ENCODE measurements around the gene TBL3. TPM values are rescaled to one million over a fixed set of nuclear protein-coding genes. Genes with fewer than 3 reads are reported as not detected.

The TBL3 gene
- total RNA-seq, 1 experiment from 2014 or later: 32.0 TPM

DNA sequence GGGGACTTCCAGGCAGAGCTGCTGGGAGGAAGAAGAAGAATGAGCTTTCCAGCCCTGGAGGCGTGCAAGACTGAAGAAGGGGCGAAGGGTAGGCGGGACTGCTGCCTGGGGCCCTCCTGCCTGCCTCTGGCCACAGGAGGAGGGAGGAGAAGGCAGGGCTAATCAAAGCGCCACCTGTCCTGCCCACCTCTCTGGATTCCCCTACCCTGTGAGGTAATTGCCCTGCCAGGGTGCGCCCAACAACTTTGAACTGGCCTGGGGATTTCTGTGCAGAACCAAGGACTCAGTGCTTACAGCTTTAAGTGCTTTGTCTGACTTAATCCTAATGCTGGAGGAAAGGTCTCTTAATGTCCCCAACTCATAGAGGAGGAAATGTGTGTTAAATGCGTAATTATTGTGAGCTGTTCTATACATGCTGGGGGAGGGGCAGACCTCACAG lies 9.6 kb downstream of the TBL3 start, which contains the start of gene NOXO1:
Gene NOXO1 (minus strand): TSS at position 72 of the 439 bp plus-strand sequence. CDS start 290 bp downstream, outside the sequence.
- DNase-seq (ENCODE audit: extremely low read depth, low read depth): no peak

DNA sequence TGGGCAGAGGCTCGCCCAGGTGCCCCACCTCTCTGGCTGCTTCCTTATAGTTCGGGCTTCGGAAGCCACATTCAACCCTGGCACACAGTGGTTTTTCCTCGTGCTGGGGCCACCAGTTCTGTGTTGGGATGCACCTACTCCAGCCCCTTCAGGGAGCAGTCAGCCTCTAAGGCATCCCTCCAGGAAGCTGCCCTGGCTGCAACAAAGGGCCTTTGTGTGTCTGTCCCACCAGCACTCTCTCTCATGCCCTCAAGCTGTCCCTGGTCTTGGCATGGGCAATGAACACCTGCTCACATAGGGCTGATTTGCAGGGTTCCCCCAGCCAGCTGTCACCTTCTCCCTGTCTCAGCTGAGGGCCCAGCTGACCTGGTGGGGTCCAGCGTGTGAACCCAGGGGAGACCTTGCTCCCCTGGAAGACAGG lies 10.2 kb downstream of the TBL3 start:
- DNase-seq (ENCODE audit: extremely low read depth, low read depth): no peak

DNA sequence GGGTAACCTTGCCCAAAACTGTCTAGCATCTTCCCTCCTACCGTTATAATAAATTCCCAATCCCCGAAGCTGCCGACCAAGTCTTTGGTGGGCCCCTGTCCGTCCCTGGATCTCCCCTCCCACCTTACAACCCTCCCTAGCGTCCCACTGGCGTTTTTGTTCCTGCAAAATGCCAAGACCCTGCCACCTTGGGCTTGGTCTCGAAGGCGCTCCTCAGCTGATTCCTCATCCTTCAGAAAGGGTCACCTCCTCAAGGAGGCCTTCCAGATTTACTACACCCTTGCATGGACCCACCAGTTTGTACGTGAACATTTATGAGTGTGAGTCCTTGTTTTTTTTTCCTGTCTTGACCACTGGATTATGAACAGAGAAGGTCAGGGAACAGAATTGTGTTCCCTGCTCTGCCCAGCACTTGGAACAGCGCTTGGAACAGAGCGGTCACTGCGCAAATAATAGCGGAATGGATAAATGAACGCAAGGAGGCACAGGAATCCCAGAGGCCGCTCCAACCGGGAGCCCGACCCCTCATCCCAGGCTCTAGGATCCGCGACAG lies 11.2 kb downstream of the TBL3 start:
- DNase-seq (ENCODE audit: extremely low read depth, low read depth): no peak

DNA sequence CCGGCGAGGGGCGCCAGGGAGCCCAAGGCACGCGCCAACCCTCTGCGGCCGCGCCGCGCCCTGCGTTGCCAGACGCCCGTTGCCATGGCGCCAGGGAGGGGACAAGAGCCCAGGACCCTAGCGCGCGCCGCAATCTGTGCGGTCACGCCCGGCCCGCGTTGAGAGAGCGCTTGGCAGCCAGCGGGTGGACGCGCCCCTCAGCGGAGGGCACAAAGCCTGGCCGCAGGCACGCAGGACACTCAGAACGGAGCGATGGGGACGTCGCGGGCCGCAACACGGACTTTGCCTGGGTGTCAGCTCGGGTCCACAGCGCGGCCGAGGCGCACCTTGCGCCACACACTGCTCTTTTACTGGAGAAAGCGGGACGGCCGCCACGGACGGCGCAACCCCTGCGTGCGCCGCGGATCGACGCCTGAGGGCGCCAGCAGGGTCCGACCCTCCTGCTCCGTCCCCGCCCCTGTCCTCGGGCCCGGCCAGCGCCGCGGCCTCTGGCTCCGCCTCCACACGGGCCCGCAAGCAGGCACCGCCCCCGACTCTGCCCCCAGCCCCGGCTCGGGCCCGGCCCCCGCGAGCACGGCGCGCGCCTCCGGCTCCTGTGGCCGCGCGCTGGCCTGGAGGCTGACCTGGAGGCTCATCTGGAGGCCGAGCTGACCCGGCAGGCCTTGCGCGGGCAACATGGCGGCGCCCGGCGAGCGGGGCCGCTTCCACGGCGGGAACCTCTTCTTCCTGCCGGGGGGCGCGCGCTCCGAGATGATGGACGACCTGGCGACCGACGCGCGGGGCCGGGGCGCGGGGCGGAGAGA lies 11.9 kb downstream of the TBL3 start, which contains the start of gene GFER:
Gene GFER (plus strand): TSS at position 650 of the 803 bp plus-strand sequence. CDS start 26 bp downstream, at position 676.
- peak; percentile 91 for DNase-seq (ENCODE audit: extremely low read depth, low read depth)

DNA sequence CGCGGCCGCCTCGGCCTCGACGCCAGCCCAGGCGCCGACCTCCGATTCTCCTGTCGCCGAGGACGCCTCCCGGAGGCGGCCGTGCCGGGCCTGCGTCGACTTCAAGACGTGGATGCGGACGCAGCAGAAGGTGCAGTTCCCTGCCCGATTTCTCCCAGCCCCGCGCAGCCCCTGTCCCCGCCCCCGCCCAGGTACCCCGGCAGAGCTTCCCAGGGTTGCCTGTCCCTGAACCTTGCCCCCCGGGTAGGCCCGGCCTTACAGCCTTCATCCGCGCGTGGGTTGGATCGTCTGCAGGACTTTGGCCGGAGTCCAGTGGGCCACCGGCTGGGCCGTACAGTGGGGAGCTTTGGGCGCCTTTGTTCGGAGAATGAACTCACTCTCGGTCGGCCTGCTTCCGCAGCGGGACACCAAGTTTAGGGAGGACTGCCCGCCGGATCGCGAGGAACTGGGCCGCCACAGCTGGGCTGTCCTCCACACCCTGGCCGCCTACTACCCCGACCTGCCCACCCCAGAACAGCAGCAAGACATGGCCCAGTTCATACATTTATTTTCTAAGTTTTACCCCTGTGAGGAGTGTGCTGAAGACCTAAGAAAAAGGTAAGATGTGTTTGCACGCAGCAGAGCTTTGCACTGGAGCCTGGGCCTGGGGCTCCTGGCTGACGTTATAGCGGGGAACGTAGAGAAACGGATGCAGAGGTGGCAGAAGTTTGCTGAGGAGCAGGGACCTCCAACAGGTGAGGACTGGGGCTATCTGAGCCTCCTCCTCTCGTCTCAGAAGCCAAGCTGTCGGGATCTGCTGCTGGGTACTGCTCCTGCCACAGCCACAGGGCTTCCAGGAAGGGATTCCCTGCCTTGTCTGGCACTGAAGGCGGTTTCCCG lies 12.7 kb downstream of the TBL3 start:
- DNase-seq (ENCODE audit: extremely low read depth, low read depth): no peak

DNA sequence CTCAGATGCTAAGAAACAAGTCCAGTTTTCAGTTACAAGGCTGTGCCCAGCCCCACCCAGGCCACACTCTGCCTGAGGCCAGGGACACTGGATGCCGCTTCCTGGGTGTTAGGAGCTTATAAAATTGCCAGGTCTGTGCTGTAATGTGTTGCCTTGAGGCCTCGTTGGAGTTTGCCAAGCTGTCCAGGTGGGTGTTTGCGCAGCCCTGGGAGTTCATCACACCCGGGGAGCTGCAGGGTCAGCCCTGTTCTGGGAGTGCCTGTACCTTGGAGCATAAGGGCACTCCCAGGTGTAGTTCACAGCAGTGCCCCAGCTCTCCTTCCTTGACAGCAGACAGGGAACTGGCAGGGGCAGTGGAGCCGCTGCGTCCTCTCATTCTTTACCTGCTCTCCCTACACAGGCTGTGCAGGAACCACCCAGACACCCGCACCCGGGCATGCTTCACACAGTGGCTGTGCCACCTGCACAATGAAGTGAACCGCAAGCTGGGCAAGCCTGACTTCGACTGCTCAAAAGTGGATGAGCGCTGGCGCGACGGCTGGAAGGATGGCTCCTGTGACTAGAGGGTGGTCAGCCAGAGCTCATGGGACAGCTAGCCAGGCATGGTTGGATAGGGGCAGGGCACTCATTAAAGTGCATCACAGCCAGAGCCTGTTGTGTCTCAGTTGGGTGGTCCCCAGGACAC lies 13.8 kb downstream of the TBL3 start:
- DNase-seq (ENCODE audit: extremely low read depth, low read depth): no peak

DNA sequence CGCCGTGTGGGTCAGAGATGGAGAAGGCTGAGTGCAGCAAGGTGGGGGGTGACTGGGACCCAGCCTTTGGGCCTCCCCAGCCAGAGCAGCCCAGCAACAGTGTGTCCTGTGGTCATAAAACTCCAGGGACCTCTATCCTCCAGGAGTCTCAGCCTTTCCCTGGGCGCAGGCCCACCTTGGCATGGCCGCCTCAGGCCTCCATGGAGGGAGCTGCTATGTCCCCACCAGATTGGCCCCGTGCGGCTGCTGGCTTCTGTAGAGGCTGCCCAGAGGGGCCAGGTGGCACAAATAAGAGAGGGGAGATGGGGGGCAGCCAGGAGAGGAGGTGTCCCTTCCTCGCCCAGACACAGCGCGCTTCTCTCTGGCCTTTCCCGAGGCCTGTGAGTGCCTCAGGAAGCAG lies 15.3 kb downstream of the TBL3 start:
- DNase-seq (ENCODE audit: extremely low read depth, low read depth): no peak

DNA sequence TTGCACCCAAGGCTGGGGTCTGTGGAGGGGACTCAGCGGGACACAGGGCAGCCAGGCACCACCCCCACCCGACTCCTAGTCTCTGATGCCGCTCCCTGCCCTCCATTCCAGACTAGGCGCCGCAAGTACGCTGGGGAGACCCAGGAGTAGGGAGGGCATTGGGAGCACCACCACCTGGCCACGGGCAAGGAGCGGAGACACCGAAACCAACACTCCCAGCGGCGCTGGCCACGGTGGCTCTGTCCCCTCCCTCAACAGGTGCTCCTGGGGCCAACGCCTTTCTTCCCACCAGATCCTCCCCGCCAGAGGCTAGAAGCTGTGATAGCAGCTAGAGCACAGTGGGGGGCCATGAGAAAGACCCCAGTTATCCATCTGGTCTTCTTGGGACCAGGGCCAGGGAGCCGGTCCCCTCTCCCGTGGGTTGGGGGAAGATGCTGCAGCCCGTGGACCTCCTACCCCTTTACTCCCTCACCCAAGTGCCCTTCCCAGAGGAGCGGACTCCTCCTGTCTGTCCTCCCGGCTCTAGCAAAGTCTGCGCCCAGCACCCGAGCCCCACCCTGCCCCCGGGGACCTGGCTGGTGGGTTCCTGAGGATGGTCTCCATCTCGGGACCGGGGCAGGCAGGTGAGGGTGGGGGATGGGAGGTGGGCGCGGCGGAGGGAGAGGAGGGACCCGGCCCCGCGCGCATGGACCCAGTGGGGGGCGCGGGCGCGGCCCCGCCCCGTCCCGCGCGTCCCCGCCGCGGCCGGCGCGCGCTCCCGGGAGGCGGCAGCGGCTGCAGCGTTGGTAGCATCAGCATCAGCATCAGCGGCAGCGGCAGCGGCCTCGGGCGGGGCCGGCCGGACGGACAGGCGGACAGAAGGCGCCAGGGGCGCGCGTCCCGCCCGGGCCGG lies 17.6 kb downstream of the TBL3 start, which contains the start of gene SYNGR3:
Gene SYNGR3 (plus strand): TSS at position 762 of the 892 bp plus-strand sequence. CDS start 133 bp downstream, outside the sequence.
- no peak for DNase-seq (ENCODE audit: extremely low read depth, low read depth)

DNA sequence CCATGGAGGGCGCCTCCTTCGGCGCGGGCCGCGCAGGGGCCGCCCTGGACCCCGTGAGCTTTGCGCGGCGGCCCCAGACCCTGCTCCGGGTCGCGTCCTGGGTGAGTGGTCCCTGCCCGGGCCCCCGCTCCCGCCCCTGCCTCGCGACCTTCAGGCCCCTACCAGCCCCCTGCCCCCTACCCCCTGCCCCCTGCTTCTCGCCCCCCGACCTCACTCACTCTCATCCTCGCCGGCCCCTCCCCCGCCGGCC lies 18.2 kb downstream of the TBL3 start:
- DNase-seq (ENCODE audit: extremely low read depth, low read depth): no peak

DNA sequence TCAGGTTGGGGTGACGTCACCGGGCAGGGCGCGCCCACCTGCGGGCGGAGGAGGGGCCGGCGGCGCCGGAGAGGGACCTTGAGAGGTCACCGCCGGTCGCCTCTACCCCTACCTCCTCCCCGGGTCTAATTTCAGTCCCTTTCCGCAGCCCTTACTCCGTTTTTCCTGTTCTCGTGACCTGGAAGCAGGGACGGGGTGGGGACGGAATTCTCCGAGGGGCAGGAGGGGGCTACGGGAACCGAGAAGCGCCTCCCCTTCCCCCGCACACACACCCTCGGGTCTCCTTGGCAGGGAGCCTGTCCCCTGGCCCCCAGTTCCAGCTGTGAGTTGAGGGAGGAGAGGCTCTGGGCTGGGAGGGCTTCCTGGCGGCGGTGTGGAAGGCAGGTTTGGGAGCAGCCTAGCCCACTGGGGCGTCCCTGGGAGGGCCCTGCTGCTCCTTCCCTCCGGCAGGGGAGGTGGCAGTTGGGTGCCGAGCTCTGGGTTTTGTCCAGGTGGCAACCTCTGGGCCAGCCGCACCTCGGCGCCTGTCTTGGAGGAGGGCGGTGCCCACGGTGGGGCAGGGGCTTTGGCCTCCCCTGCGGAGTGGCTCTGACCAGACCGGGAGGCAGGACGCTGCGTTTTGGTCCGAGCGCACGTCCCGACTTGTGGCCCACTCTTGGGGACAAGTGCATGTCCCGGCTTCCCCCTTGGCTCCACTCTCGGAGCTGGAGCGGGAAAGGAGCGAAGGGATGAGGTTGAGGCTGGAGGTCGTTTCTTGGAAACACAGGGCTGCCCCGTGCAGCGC lies 18.7 kb downstream of the TBL3 start:
- DNase-seq (ENCODE audit: extremely low read depth, low read depth): no peak

DNA sequence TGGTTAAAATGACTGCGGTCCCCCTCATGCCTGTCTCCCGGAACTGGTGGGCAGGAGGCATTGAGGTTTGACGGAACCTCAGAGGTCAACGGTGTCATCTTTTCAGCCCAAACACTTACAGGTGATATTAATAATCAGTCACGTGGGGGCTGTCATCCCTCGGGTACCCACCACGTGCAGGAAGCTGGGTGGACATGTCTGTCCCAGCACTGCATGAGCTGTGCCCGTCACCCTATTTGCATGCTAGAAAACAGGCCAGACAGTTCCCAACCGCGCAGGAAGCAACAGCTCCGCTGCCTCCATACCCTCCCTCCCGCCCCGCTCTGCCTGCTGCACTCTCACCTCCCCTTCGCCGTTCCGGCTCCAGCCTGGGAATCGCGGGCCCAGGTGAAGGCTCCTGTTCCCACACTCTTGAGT lies 19.3 kb downstream of the TBL3 start:
- no peak for DNase-seq (ENCODE audit: extremely low read depth, low read depth)

DNA sequence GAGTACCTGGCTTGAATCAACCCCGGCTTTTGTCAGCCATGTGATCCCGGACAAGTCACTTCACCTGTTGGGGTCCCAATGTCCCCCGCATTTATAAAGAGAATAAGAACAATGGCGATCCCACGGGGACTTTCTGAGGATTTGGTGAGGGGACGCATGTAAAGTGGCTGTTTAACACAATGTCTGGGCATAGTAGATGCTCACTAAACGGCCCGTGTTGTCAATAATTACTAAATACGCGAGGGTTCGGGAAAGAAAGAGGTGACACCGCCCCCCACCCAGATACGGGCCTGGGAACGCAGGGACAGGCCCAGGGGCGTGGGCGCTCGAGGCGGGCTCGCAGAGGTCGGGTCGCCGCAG lies 19.7 kb downstream of the TBL3 start:
- DNase-seq (ENCODE audit: extremely low read depth, low read depth): no peak

DNA sequence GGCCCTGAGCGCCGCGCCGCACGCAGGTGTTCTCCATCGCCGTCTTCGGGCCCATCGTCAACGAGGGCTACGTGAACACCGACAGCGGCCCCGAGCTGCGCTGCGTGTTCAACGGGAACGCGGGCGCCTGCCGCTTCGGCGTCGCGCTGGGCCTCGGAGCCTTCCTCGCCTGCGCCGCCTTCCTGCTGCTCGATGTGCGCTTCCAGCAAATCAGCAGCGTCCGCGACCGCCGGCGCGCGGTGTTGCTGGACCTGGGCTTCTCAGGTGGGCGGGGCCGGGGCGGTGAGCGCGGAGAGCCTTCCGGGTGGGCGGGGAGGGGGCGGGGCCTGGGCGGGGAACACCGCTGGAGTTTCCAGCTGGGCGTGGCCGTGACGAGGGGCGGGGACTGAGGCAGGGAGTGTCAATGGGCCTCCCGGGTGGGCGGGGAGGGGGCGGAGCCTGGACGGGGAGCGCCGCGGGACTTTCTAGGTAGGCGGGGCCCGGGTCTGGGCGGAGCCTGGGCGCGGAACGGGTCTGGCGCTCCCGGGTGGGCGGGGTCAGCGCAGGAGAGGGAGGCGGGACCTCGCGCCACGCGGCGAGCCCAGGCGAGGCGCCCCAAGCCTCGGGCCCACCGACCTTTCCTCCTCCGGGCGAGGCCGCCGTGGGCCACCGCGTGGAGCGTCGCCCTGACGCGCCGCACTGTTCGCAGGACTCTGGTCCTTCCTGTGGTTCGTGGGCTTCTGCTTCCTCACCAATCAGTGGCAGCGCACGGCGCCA lies 20.3 kb downstream of the TBL3 start:
- DNase-seq (ENCODE audit: extremely low read depth, low read depth): peak; percentile 89

DNA sequence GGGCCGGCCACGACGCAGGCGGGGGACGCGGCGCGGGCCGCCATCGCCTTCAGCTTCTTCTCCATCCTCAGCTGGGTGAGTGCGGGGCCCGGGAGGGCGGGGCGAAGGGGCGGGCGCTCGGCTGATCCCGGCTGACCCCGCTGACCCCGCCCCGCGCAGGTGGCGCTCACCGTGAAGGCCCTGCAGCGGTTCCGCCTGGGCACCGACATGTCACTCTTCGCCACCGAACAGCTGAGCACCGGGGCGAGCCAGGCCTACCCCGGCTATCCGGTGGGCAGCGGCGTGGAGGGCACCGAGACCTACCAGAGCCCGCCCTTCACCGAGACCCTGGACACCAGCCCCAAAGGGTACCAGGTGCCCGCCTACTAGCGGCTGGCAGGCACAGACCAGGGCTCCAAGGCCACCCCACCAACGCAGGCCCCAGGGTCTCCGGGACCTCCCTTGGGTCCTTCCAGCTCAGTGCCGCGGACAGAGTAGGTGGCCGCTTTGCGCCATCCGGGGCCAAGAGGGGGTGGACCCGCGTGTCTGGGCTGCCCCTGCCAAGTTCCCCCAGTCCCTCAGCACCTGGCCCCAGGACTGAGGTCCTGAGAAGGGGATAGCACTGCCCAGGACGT lies 21.0 kb downstream of the TBL3 start:
- no peak for DNase-seq (ENCODE audit: extremely low read depth, low read depth)

DNA sequence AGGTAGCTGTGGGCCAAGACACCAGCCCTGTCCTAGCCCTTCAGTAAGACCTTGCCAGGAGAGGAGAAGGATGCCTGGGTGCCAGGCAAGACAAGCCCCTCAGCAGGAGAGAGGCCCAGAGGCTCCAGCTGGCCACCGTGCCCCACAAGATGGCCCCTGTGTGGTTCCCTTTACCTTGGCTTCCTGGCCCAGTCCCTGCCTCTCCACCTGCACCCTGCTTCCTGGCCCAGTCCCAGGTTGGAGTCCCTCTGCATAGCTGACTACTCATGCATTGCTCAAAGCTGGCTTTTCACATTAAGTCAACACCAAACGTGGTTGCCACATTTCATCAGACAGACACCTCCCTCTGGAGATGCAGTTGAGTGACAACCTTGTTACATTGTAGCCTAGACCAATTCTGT lies 21.9 kb downstream of the TBL3 start:
- no peak for DNase-seq (ENCODE audit: extremely low read depth, low read depth)

DNA sequence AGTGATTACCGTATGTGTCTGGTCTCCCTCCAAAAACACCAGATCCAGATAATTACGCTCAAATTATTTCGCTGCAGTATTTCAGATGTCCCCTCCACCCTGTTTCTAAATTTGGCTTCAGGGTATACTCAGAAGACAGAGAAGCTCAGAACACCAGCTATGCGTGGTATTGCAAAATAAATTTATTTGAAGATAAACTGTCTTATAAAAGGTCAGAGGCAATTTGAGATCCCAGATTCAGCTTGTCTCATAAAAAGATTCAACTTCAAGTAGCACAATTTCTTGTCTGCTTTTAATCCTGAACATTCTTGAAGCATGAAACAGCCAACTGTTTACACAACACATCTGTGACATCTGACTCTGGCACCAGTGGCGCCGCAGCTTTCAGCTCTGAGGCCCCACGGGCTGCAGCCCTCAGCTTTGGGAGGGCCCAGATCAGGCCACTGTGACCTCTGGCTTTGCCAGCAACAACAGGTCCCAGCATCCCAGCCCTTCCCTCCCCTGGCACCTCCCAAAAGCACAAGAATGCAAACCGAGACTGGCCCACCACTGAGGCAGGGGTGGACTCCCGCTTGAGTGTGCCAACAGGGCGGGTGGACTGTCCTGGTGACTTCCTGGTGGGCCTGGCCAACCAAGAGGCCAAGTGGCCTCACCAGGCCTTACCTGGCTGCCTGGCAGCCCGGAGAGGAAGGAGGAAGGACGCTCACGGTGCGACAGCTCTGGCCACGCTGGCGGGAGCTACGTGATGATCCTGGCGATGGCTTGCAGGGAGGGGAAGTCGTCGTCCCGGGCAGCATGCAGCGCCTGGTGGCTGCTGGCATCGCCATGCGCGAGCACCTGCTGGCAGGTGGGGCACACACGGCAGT lies 25.9 kb downstream of the TBL3 start:
- DNase-seq (ENCODE audit: extremely low read depth, low read depth): no peak

DNA sequence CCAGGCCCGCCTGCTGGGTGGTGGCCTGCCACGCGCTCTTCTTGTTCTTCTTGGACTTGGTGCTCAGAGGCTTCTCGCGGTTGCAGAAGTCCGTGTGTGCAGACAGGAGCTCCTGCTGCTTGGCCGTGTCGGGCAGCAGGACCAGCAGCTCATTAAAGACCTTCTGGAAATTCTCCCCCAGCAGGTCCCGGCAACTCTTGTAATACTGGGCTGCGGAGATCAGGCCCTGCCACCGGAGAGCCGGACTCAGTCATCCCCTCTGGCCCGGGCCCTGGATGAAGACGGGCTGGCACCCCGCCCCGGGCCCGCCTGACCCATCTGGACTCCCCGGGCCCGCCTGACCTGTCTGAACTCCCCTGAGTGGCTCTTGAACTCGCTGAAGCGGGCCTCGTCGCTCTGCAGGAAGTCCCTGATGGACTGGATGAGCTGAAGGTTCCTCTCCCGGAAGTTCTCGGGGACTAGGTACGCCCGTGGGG lies 26.5 kb downstream of the TBL3 start:
- DNase-seq (ENCODE audit: extremely low read depth, low read depth): no peak

Measured in NCI-H460 (cell line).